GM19193 (cell line): ENCODE measurements around the gene DENND2D.

Experiments used
- POLR2A ChIP-seq: IDR thresholded peaks from 4 replicates; pipeline ENCODE4 v1.6.1; 2011; ENCODE audit not compliant: insufficient read depth, insufficient read length; ENCODE audit errors: extremely low read depth

Gene DENND2D

DNA sequence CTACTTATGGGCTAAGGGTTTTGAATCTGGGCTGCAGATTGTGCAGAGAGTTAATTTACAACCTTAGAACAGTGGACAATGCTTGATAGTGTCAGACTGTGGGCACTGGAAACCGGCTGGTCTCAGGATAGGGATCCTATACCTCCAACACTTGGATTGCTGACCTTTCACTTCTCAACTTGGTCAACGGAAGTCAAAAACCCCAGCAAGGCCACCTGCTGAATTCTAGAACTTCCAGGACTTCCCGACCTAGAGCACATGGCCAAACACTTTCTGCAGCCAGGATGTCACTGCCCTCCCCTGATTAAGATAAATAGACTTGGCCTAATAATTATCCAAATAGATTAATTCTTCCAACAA is 336 bp upstream of the DENND2D start:
- no peak for TF ChIP-seq POLR2A

DNA sequence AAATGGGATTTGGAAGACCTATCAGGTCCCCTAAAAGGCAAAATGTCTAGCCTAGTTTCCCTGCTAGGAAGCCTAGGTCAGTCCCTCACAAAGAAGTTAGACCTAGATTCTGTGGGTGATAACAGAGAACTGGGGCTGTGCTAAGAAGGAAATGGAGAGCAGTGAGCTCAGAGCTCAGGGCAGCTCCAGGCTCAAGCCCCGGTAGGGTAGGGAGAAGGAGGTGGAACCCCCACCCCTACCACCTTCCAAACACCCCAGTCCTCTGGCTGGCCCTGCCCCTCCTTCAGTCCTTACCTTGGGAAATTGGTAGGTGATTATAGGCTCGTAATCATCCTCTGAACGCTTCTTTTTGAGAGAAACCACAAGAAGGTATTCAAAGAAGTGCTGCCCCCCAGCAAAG is 1.1 kb downstream of the DENND2D start:
- no peak for TF ChIP-seq POLR2A

DNA sequence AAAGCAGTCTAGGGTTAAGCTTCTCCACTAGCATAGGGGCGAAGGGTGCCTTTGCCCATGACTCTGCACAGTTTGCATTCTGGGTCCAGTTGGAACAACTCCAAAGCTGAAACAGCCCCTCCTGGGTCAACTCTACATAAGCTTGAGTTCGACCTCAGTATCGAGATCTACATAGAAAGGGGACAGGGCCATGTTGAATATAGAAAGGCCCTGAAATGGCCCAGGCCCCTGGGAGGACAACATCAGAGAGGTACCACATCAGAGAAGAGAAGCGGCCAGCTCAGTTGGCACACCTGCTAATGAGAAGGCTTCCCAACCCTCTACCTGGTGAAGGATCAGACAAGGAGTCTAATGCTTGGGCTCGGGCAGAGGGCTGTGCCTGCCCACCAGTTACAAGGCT is 1.6 kb downstream of the DENND2D start:
- TF ChIP-seq POLR2A = no peak

DNA sequence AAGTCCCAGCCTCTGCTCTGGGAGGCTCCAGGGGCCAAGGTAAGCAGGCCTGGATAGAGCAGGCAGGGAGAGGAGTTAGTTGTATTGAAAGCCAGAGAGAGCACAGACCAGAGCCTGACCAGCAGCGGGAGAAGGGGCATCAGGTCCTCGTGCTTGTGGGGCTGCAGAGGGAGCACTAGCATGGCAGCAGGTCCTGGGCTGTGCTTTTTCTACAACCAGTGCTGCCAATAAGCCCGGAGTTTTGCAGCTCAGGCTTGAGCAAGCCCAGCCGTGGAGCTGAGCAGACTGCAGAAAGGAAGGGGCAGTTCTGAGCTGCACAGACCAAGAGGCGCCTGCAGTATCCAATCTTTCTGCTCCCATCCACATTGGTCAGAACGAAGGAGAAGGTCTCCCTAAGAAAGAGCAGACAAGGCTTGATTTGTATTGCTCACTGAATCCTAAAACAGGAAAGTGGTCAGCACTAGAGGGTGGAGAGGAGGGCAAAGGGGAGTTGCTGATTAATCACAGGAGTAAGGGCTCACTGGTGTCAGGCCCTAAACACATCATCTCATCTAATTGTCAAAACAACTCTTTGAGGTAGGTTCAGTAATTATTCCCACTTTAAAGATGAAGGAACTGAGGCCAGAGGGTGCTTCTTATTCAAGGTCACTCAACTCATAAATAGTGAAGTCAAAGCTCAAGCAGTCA is 2.7 kb downstream of the DENND2D start:
- TF ChIP-seq POLR2A = no peak

DNA sequence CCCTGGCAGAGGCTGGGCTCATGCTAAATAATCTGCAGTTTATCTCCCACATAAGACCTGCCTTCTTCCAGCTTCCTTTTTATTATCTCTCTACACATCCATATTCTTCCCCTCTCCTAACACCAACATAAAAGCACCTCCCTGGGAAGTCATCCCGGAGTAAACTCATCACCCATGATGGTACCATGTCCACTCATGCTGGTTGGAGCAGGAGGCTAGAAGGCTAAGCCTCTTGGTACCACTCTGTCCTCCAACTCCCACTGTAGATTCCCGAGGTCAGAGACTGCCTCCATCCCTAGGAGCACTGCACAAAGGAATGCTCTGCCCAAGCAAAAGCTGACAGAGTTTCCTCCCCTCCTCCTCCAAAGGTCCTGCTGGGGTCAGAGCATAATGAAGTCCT is 4.2 kb downstream of the DENND2D start:
- TF ChIP-seq POLR2A = no peak

DNA sequence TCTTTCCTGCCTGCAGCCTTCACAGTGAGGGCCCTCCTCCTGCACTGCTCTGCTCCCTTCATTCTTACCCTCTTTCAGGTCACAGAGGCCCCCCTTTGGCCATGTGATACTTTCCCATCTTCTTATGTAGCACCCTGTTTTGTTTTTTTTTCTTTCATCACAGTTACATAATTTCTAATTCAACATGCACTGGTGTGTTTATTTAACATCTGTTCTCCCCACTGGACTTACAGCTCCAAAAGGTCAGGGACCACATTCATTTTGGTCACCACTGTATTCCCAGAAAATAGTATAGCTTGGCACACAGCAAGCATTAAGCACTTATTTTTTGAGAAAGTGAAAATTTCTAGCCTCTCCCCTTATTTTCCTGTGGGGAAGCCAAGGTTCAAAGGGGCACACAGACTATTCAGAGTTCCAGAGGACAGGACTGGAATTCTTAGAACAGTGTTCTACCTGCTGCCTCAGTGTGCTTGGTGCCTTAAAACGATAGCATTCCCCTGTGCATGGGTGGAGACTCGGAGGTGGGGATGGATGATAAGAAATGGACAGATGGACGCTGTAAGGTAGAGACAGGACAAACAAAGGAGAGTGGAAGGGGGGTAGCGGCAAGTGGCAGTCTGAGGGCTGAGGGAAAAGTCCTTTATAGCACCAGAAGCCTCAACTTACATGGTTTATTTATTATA is 5.3 kb downstream of the DENND2D start:
- TF ChIP-seq POLR2A = no peak

DNA sequence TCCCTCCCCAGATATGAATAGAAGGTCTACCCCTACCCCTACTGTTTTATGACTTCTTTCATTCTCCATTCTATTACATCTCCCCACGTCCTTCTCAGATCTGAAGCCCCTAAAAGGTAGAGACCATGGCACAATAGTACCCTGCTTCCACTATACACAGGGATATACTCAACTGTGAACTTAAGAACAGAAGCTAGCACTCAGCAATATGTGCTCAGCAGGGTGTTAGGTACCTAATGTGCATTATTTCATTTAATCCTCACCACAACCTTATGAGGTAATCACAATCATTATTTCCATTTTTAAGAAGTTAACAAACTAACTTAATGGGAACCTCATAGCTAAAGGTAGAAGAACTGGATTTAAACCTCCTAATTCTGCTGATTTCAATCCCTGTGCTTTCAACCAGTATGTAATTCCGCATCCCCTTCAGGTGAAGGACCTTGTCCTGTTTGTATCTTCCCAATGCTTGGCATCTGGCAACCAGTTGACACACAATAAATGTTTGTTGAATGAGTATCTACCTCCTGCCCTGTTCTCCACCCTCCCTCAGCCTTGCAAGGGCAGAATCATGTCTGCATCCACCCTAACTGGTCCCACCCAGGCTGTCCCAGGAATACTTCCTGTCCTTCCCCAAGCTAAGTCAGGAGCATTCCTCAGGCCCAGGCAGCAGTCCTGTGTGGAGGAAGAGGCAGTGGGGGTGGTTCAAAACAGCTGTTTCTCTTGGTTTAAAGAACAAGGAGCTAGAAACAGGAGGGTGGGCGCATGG is 6.5 kb downstream of the DENND2D start:
- TF ChIP-seq POLR2A = no peak

DNA sequence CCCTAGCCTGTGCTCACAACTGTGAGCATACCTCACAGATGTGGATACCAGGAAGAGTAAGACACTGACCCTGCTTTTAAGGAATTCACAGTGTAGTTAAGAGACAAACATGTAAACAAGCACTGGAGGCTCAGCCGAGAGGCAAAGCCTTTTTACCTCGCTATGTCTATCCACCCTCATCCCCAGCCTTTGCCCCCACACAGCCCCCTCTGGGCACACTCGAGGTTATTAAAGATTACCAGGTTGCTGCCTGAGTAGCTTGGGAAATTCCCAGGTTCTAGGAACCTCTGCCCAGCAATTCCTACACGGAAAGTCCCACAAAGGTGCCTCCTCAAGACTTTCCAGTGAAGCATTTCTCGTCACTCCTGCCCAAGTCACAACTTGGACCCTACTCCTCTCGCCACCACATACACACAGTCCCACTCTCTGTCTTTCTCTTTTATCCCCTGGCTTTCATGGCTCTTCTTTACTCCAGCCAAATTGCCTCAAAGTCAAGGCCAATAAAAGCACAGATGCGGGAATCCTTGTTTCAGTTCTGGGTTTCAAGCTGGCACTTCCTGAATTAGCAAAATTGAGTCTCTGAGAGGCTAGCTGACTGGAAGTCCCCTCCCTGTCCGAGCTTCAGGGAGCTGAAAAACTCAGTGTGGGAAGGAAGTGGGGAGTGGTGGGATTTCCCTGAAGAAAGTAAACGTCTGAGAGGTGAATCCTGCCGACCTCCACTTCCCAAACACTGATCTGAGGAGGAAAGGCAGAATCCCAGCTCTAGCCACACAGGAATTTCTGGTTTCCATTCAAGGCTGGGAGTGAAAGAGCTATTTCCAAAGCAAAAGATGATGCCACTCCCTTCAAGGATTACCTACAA is 7.6 kb downstream of the DENND2D start:
- no peak for TF ChIP-seq POLR2A

DNA sequence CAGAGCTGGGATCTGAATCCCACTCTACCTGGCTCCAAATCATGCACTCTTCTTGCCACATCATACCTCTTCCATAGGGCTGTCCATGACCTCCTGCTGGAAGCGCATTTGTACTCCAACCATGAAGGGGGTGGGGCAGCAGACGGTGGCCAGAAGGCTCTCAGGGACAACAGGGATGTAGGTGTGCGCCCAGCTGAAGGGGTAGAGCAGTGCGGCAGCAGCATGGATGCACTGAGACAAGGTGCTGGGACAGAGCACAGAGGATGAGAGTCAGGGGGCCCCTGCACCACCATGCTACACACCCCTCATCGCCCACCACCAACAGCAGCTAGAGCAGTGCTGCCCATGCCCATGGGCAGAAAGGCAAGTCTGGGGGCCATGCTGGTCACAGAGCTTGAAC is 8.4 kb downstream of the DENND2D start:
- no peak for TF ChIP-seq POLR2A

DNA sequence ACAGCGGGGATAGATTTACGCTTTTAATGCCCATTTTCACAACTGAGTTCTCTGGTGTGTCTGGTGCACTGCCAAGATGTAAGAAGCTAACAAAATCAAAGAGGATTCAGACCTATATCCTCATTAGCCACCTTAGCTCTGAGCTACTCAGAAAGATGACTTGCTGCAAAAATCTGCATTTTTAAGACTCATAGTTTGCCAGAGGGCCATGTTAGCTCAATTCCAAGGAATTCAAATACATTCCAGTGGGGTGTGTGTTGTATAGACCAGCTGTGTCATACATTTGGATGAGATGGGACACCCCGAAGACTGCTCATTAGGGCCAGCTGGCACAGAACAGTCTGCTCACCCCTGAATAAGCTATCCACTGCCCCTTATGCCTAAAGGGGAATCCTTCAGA is 8.9 kb downstream of the DENND2D start:
- no peak for TF ChIP-seq POLR2A

DNA sequence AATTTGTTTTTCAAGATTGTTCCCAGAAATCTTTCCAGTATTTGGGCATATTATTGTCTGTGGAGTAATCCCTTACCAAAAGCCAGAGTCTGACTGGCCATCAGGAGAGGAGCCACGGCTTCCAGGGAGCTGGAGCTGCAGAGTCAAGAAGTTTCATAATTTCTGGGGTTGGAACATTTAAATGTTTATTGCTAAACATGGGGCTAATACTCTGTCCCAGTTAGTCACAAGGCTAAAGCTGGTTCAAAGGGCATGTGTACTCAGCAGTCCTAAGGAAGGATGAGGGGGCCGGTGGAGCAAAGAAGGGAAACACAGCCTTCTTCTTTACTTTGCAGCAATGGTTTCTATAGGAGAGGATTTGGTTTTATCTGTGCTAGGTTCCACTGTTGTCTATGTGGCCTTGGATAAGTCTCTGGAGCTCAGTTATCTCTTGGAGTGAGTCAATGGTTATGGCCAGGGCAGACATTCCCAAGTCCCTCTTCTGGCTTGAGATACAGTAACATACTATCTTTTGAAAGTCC is 9.5 kb downstream of the DENND2D start:
- TF ChIP-seq POLR2A = no peak

DNA sequence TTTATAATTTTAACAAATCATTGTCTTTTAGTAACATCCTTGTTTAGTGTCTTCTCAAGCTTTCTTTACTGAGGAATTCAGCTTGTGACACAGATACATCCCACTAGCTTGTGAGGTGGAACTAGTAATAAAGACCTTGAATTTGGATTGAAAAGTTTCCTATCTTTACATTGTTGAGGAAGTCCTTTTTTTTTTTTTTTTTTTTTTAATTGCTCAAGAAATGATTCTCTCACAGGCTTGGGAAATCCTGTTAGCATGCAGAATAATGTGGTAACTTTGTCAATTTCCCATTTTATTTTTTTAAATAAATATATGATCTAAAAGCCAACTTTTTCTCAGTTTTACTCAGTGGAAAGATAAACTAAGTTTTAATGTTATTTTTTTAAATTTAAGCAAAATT is 15.8 kb downstream of the DENND2D start:
- no peak for TF ChIP-seq POLR2A

DNA sequence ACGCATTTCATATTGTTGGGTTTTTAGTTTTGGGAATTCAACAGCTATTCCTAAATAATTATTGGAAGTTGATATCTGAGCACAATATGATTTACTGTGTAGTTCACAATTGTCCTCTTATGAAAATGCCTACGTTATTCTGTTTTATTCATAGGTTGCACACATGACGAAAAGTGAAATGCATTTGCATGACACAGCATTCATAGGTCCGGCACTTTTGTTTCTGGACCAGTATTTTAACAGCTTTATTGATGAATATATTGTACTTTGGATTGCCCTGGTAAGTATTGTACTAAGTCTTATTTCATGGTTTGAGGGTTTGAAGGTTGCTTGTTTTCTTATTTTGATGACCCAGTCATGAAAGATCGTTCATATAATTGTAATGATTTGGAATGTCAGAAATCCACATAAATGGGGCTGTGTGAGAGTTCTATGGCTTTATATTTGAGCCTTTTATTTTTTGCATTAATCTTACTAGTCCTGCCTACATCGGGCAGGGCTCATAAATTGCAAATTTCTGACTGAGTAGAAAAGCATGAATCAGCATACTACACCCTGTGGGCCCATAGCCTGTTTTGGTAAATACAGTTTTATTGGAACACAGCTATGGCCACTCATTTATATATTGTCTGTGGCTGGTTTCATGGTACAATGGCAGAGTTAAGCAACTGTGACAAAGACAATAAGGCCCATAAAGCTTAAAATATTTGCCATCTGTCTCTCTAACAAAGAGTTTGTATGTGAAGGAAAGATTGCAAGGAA is 17.0 kb downstream of the DENND2D start:
- TF ChIP-seq POLR2A = no peak

DNA sequence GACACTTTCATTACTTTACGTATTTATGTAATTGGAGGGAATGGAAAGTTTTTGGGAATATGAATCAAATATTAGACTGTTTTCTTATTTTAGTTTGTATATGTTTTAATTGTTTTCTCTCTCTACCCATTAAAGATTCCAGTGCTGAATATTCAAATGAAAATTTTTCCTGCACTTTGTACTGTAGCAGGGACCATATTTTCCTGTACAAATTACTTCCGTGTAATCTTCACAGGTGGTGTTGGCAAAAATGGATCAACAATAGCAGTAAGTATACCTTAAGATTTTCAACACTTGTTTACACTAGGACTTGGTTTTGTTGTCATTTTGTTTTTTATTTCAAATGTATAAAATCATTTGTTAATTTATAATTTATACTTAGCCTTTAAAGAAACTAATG is 18.4 kb downstream of the DENND2D start:
- no peak for TF ChIP-seq POLR2A

DNA sequence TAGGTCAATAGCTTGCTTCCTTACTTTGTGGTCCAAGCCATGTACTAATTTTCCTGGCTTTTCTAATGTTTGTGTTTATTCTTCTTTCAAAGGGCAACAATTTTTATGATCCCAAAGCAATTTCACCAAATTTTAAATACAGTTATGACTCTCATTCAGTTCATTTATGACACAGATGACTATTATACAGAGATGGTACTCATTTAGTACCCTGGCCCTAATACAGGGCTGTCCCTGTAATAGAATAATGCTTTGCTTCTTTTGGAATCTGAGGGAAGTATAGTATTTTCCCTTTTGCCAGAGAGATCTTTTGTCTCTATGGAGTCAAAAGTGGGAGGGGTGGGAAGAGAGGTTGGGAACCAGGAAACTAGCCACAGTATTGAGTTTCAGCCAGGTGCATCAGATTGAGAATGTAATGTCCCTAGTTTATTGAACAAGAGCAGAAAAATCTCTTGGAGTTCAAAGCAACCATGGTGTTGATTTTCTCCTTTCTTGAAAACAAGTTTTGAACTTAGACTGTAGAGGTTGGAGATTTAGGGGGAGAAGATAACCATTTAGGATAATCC is 20.4 kb downstream of the DENND2D start:
- no peak for TF ChIP-seq POLR2A

DNA sequence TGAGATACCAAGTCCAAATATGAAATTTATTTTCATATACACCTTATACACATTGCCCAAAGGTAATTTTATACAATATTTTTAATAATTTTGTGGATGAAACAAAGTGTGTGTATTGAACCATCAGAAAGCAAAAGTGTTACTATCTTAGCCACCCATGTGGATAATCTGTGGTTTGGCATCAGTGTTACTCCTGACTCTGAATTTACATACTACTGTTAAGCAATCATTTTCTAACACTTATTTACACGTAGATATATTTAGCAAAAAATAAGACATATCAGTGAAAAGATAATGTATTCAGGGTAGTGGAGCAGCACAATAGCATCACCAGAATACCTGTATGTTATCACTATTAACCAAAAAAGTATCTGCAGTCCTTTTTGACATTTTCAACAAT is 23.8 kb downstream of the DENND2D start:
- no peak for TF ChIP-seq POLR2A
